ENCODE results near the gene EP300. TPM values are rescaled to one million over a fixed set of nuclear protein-coding genes. Genes with fewer than 3 reads are reported as not detected.

Gene EP300
- total and polyA plus RNA-seq, 12 donors: 5.8 to 41.7 (median 35.6) TPM

DNA sequence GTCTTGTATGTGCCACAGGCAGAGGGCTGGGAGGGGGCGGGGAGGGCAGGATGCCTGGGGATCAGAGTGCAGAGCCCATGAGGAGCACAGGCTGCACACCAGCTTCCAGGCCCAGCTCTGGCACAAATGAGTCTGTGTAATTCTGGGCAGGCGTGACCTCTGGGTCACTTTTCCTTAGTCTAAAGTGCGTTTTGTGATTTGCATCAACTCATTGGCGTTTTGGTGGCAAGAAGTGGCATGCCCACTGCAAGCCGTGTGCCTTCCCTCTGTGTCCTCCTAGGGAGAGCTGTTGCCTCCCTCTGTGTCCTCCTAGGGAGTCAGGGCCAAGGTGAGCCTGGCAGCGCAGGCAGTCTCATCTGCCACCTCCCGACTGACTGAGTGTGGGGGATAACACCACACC is 131.1 kb downstream of the EP300 start:
- no peak for ATAC-seq
- TF ChIP-seq, protein P1, sequence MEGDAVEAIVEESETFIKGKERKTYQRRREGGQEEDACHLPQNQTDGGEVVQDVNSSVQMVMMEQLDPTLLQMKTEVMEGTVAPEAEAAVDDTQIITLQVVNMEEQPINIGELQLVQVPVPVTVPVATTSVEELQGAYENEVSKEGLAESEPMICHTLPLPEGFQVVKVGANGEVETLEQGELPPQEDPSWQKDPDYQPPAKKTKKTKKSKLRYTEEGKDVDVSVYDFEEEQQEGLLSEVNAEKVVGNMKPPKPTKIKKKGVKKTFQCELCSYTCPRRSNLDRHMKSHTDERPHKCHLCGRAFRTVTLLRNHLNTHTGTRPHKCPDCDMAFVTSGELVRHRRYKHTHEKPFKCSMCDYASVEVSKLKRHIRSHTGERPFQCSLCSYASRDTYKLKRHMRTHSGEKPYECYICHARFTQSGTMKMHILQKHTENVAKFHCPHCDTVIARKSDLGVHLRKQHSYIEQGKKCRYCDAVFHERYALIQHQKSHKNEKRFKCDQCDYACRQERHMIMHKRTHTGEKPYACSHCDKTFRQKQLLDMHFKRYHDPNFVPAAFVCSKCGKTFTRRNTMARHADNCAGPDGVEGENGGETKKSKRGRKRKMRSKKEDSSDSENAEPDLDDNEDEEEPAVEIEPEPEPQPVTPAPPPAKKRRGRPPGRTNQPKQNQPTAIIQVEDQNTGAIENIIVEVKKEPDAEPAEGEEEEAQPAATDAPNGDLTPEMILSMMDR (IDR thresholded peaks at IDR 0.05): no peak
- H3K4me1 ChIP-seq: peaks cover 0 to 8% (median under 1%) of the 10 kb centered on the region in 9 donors
- H3K9me3 ChIP-seq: no peaks in the 10 kb centered on the region
- H3K27ac ChIP-seq: no peak overlapping the region
- H3K4me3 ChIP-seq: no peak overlapping the region
- 89 to 96% methylated on average over 7 of the region's 7 CpGs for WGBS, 2 donors
- intact Hi-C loops (cut with DNase I): no loop called here
- DNase-seq: no peak
- H3K27me3 ChIP-seq: no peaks in the 10 kb centered on the region
- peaks cover 0 to 99% (median 82%) of the 10 kb centered on the region in 9 donors for H3K36me3 ChIP-seq

DNA sequence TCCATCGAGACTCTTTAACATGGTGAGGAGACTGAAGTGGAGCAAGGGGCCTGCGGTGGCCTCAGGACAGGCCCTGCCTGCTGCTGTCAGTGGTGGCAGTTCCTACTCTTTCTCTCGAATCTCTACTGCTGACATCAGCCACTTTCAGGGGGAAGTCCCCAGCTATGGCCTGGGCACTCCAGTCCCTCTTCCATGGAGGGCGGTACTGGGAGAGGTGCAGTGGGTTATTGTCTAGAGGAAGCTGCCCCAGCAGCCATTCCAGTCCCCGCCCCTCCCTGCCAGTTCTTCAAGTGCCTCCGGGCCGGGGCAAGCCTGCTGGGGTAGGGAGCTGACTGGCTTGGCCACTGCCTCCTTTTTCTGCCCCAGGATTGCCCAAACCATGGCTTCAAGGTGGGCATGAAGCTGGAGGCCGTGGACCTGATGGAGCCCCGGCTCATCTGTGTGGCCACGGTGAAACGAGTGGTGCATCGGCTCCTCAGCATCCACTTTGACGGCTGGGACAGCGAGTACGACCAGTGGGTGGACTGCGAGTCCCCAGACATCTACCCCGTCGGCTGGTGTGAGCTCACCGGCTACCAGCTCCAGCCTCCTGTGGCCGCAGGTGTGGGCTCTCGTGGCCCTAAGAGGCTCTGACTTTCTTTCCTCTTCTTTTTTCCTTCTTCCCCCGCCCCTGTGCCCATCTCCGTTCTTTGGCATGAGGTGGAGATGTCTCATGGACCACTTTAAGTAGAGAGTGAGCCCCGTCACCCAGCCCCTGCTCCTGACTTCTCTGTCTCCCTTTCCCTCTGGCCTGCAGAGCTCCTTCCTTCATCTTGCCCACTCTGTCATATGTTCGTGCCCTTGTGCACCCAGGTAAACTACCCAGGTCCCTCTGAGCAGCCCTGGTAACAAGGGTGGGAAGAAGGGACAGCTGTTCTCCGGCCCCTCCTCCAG is 134.6 kb downstream of the EP300 start:
- intact Hi-C loops (cut with DNase I): no loop called here
- Histone ChIP-seq H3K36me3 (peaks cover 0 to 85% (median 54%) of the 10 kb centered on the region in 9 donors), H3K27ac (peak overlapping the region in 1 of 10 donors; percentile 60), H3K27me3 (no peaks in the 10 kb centered on the region), H3K4me1 (peaks cover 10 to 31% (median 29%) of the 10 kb centered on the region in 9 donors), H3K9me3 (no peaks in the 10 kb centered on the region), H3K4me3 (no peak overlapping the region)
- TF ChIP-seq, protein P1 (IDR thresholded peaks at IDR 0.05): no peak
- 94 to 96% methylated on average over 26 of the region's 26 CpGs for WGBS, 2 donors
- peak in 3 of 8 donors; percentile 10 to 28 (median 25) for ATAC-seq
- peak in 1 of 2 donors; percentile 39 for DNase-seq

DNA sequence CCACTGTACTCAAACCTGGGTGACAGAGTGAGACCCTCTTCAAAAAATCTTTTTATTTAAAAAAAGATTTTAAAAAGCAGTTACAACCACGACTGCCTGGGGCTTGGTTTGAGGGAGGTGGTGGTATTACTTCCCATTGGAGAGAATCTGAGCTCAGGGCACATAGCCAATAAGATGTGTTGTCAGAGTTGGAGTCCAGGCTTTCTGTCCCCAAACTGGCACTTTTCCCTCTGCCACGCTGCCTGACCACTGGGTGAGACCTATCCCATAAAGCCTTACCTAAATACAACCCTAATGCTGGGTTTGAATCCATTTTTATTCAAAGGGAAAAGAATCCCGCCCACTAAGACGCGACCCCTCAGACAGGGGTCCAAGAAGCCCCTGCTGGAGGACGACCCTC is 136.8 kb downstream of the EP300 start:
- DNase-seq: no peak

More for the DNA sequence above, 136.8 kb downstream of the EP300 start:
- no peak for ATAC-seq
- WGBS, 2 donors: 78 to 85% methylated on average over 6 of the region's 6 CpGs
- peaks cover 10 to 43% (median 40%) of the 10 kb centered on the region in 9 donors for H3K4me1 ChIP-seq
- intact Hi-C loops (cut with DNase I): no loop called here
- no peaks in the 10 kb centered on the region for H3K9me3 ChIP-seq
- no peaks in the 10 kb centered on the region for H3K27me3 ChIP-seq
- no peak overlapping the region for H3K4me3 ChIP-seq
- TF ChIP-seq, protein P1 (IDR thresholded peaks at IDR 0.05): no peak
- H3K36me3 ChIP-seq: peaks cover 0 to 63% (median 36%) of the 10 kb centered on the region in 9 donors
- peak overlapping the region in 8 of 10 donors; percentile 31 to 81 (median 66) for H3K27ac ChIP-seq

Other genes with a start within 250 kb of the EP300 start
- gene ST13, start 236.0 kb upstream of the EP300 start, total RNA-seq: 100 to 1,000 TPM; 170 to 238 (median 215) TPM
- 100 to 1,000 TPM in 1 of 2 donors, 10 to 100 TPM in 1; 35.0 to 126 TPM for gene ST13, start 236.0 kb upstream of the EP300 start, polyA plus RNA-seq
- 10 to 100 TPM; 20.0 to 31.7 (median 26.3) TPM for gene XPNPEP3, start 235.4 kb upstream of the EP300 start, total RNA-seq
- 1 to 10 TPM; 3.7 to 5.6 TPM for gene XPNPEP3, start 235.4 kb upstream of the EP300 start, polyA plus RNA-seq
- gene DNAJB7, start 230.5 kb upstream of the EP300 start, total RNA-seq: not detected
- not detected for gene DNAJB7, start 230.5 kb upstream of the EP300 start, polyA plus RNA-seq
- 10 to 100 TPM; 58.0 to 71.6 (median 59.8) TPM for gene RBX1, start 141.2 kb upstream of the EP300 start, total RNA-seq
- 100 to 1,000 TPM in 1 of 2 donors, 10 to 100 TPM in 1; 86.3 to 123 TPM for gene RBX1, start 141.2 kb upstream of the EP300 start, polyA plus RNA-seq
- 10 to 100 TPM; 12.0 to 18.5 (median 15.1) TPM for gene L3MBTL2, start 112.7 kb downstream of the EP300 start, total RNA-seq
- 10 to 100 TPM; 10.0 to 17.4 TPM for gene L3MBTL2, start 112.7 kb downstream of the EP300 start, polyA plus RNA-seq
- 10 to 100 TPM in 5 of 10 donors, 1 to 10 TPM in 5; 7.2 to 33.2 (median 10.6) TPM for gene CHADL, start 148.3 kb downstream of the EP300 start, total RNA-seq
- 10 to 100 TPM in 1 of 2 donors, 1 to 10 TPM in 1; 4.5 to 46.6 TPM for gene CHADL, start 148.3 kb downstream of the EP300 start, polyA plus RNA-seq
- gene RANGAP1, start 193.6 kb downstream of the EP300 start, total RNA-seq: 10 to 100 TPM; 26.5 to 53.8 (median 31.4) TPM
- gene RANGAP1, start 193.6 kb downstream of the EP300 start, polyA plus RNA-seq: 10 to 100 TPM; 23.2 to 90.3 TPM
- 10 to 100 TPM; 31.7 to 51.5 (median 36.7) TPM for gene ZC3H7B, start 208.9 kb downstream of the EP300 start, total RNA-seq
- 10 to 100 TPM; 21.4 to 23.0 TPM for gene ZC3H7B, start 208.9 kb downstream of the EP300 start, polyA plus RNA-seq